T-helper 22 cell (primary cell): Measurements from ENCODE around the gene ASTN2.

Experiments
- DNase-seq: peaks from one replicate; pipeline ENCODE4 v3.0.0-alpha.2; 2020; ENCODE audit warnings: low read depth

The ASTN2 gene

DNA sequence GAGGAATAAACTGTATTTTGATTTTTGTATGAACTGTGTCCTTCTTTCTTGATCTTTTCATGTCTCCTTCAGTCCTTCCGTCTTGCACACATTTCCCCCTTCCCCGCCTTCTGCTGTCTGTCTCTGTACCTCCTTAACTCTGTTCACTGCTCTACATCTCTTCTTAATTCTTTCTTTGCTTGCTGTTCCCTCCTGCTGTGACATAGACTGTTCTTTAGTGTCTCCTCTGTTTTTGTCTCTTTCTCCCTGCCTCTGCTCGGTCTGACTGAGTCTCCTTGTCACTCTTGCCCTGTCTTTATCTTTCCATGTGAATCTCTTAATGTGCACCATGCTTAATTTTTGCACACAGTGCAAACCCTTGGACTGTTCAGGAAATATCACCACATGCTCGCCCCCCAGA, 614.8 kb downstream of the ASTN2 start:
- no peak for DNase-seq

DNA sequence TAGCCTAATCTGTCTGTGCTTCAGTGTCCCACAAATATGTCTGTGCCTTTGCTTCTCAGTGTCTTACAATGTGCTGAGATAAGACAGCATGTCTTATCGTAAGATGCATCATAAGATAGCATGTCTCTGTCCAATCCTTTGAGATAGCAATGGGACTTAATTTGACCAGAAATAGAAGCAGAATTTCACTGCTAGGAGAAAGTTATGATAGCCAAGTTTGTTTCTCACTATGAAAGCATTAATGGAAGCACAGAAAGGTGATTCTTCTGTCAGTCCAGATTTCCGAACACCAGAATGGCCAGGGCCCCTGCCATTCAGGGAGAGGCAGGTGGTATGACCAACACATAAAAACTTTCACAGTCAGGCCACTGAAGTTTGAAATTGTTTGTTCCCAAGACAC, 616.3 kb downstream of the ASTN2 start:
- no peak for DNase-seq

DNA sequence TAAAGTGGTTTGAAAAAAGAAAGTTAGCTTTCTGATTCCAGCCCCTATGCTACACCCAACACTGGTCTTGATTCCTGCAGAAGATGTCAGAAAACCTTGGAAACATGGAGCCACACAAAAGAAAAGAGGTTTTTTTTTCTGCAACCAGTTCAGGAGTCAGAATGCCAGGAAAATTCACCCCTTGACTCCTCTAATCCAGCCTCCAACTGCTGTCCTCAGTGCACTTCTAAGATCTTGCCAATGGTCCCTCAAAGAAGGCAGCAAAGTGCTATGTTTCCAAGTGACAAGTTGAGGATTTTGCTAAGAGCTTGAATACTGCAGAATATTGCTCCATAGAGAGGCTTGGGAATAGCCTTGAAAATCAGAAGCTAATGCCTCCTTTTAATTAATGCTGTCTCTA, 617.6 kb downstream of the ASTN2 start:
- no peak for DNase-seq

DNA sequence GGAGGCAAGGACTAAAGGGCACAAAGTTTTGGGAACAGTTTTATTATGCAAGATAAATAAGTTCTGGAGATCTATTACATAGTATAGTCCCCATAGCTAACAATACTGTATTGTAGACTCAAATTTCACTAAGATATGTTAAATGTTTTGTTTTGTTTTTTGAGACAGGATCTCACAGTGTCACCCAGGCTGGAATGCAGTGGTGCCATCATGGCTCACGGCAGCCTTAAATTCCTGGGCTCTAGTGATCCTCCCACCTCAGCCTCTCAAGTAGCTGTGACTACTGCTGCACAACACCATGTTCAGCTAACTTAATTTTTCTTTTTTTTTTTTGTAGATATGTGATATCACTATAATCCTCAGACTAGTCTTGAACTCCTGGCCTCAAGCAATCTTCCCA, 618.2 kb downstream of the ASTN2 start:
- no peak for DNase-seq

DNA sequence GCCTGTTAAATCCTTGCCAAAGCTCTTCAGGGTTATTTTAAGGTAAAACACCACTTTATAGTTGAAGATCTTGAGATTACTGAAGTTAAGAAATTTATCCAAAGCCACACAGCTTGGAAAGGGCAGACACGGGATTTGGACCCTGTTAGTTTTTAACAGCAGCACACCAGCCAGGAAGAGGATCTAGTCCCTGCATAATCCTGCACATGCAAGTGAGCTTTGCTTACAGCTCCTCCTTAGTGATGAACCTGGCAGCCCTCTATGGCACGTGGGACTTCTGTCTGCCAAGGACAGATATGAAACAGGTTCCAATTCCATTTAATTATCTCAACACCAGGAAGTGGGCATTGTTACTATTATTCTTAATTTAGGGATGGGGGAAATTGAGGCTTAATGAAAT, 619.0 kb downstream of the ASTN2 start:
- DNase-seq, result no peak

DNA sequence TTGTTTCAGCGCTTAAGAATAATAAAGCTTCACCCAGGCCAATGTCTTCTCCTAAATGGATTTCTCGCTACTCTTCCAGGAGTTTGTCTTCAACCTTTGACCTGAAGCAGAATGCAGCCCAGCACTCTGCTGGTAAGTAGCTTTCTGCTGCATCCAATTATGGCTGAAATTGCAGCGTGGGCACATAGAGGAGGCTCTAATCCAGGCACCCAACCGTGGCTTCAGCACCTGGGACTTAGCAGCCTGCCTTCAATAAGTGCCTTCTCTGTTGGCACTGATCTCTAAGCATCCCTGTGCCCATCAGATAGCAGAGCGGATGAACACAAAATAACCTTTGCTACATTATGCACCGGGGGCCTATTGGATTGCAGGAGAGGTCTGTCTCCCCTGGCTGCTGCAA, 622.6 kb downstream of the ASTN2 start:
- DNase-seq, result no peak

DNA sequence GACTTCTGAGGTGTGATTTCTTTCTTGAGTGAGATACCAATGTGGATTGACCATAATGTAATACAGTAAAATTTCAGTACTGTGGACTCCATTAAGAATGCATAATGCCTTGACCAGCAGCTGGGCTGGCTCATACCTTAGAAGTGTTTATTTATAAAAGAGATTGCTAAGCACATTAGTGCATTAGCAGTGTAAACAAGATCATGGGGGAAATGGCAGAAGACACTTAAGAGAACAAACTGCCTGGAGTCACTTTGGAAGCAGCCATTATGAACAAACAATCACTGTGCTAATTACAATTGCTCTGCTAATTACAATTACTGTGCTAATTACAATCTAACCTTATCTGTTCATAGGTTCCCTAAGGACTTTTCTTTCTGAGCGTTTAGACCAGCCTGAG, 623.5 kb downstream of the ASTN2 start:
- DNase-seq, result no peak

DNA sequence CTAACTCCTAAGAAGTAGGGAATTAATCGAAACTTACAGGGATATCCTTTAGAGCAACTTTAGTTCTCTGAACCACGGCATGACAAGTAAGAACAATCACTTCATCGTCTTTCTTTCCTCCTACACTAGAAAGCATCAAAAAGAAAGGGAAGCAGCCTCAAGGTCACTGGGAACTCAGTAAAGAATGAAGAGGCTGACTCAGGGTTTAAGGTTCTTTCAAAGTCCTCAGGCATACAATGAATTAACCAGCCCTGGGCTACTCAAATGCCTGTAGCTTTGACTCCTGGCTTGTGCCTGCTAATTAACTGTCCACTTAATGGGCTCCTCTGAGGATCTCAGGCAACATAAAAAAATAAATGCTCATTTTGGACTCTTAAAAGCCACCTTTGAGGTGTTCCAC, 625.8 kb downstream of the ASTN2 start:
- DNase-seq, result no peak

DNA sequence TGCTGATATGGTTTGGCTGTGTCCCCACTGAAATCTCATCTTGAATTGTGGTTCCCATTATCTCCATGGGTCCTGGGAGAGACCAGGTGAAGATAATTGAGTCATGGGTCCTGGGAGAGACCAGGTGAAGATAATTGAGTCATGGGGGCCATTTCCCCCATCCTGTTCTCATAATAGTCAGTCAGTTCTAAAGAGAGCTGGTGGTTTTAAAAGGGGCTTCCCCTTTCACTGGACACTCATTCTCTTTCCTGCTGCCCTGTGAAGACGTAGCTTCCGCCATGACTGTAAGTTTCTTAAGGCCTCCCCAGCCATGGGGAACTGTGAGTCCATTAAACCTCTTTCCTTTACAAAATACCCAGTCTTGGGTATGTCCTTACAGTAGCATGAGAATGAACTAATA, 628.1 kb downstream of the ASTN2 start:
- DNase-seq, result no peak

DNA sequence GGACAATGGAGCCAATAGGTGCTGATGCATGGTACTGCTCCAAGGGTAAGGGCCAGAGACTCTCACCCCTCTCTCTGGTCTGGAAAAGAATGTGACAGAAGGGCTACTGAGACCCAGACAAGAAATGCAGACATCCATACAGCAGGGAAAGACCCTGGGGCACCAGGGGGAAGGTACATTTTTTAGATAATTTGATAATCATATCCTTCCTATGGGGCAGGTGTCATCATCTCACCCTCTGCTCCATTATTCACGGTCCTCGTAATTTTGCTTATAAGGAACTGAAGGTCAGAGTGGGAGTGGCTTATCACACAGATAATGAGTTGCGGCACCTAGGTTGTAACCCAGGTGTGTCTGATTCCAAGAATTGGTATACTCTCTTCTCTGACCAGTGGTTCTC, 637.7 kb downstream of the ASTN2 start:
- no peak for DNase-seq

DNA sequence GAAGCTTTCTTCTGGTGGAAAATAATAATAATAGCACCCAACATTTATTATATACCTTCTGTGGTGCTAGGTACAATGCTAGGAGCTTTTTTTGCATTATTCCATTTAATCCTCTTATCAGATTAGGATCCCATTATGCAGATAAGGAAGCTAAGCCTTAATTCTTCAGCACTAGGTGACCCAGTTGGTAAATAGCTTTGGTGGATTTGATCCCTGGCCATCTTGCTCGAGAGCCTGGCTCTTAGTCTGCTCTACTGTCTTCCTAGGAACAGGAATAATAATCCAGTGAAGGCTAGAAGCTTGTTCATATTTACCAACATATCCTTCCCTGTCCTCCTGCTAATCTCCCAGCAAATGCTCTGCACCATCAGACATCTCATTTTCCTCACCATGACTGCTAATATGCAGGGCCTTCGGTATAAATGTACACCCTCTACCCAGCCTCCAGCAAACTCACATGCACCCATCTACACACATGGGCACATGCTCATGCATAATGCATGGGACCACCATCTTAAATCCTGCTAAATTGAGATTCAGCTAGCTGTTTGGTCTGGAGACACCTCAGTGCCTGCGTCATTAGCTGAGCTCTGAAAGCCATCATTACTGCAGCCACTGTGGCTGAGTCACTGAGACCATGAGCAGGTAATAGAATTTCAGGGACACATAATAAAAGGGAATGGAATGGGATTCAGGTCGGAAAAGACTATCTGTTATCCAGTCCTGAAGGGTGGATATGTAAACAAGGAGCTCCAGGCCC, 640.3 kb downstream of the ASTN2 start:
- no peak for DNase-seq

DNA sequence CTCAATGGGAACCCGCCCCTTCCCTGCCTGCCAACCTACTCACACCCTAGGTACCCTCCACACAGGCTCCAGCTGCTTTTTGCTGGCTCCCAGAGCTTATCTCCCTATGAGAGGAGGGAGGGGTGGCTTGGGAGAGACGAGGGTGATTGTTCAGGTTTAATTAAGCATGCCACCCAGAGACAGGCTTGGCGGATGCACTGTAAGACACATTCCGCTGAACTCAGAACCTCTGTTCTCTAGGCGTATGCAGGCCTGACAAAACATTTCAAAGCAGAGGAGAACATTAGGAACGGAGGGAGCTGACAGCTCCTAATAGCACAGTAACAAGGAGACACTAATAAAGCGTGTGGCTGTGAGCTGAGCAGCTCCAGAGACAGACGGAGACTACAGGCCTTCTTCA, 647.6 kb downstream of the ASTN2 start:
- no peak for DNase-seq

DNA sequence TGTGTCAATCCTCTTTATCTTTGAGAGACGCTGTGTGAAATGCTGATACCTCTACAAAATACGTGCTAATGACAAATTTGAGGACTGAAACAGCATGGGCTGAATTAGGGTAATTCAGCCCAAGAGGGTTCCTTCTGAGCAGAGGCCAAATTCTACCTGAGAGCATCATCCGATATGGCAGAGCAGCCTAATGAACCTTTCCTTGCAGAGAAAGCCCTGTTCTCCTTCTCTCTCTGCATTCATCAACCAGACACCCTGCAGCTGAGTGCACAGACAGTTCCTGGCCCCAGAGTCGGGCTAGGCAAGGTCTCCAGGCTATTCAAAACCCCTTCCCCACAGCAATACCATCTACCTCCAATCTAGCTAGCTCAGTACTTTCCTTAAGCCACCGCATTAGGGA, 649.8 kb downstream of the ASTN2 start:
- no peak for DNase-seq

DNA sequence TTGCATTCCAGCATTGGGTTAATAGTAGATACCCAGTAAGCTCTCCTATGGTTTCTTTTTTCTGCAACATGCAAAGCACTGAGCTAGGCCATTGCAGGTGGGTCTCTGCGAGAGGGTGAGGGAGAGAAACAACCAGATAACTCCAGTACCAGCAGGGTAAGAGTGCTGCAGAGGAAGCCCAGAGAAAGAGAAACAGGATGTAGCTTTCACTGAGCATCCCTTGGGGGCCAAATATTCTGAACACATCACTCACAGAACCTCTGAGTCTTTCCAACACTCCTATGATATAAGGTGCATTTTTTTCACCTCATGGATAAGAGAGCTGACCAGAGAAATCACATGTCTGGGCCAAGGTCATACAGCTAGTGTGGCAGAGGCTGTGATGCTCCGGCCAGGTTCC, 651.1 kb downstream of the ASTN2 start:
- no peak for DNase-seq

DNA sequence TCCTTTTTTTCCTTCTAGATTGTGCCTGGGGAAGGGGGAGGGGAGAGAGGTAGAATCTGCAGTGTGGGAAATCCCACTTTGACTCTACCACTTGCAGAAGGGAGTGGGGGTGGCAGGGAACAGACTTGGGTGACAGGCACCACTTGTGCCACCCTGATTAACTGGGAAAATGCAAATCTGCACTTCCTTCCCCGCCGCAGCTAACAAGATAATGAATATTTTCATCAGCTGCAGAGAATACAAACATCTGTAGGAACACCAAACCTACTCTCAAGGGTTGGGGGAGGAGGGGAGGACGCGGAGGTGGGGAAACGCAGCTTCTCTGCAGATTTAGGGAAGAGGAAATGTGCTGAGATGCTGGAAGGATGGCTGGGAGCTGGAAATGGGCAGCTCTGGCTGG, 654.2 kb downstream of the ASTN2 start:
- no peak for DNase-seq

DNA sequence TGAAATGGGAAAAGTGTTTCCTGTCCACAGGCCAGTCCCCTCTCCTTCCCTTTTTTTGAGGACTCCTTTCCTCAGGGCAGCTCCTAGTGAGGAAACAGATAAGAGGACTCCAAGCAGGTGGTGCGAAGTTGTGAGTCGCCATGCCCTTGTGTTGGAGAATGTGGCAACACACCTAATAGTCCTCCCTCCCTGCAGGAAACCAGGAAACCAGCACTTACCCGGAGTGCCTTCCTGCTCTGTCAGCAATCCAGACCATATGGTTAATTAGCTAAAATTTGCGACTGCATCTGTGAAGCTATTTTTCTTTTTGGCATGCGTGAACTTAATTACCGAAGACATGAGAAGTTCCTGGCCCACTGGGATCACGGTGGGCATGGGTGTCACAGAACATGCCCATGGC, 657.8 kb downstream of the ASTN2 start:
- no peak for DNase-seq

DNA sequence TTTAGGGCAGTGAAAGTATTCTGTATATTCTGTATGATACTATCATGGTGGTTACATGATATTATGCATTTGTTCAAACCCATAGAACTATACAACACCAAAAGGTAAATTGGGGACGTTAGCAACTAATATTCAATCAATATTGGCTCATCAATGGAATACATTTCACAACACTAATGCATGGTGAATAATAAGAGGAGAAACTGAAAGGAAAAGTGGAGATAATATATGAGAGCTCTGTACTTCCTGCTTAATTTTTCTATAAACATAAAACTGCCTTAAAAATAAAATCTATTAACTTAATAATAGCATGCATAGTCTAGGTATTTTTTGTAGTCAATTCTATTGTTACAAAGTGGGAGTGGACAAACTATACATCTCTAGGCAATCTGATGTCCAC, 661.5 kb downstream of the ASTN2 start:
- no peak for DNase-seq

DNA sequence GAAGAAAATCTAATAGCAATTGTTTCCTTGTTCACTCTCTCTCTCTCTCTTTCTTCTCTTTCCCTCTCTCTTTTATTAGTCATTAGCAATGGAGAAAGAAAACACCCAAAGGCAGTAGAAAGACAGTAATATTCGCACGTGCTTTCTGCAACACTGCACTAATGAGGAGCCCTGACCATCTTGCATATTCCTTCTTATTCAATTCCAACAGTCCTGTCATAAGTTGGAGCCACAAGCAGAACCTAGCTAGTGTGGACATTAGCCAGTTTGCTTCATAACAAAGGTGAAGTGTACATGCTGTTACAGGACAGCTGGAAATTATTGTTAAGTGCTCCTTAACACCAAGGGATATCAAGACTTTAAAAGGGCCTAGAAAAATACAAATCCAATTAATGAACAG, 664.3 kb downstream of the ASTN2 start:
- no peak for DNase-seq

DNA sequence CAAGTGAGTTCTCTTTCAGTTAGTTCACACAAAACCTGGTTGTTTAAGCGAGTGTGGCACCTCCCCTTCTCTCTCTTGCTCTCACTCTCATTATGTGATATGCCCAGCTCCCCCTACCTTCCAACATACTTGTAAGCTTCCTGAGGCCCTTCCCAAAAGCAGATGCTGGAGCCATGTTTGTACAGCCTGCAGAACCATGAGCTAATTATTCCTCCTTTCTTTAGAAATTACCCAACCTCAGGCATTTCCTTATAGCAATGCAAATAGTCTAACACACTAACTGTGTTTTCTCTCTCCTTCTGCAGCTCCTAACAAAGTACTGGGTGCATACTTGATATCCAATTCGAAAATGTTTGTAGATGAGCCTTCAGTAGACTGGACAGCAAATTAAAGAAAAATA, 665.1 kb downstream of the ASTN2 start:
- no peak for DNase-seq

DNA sequence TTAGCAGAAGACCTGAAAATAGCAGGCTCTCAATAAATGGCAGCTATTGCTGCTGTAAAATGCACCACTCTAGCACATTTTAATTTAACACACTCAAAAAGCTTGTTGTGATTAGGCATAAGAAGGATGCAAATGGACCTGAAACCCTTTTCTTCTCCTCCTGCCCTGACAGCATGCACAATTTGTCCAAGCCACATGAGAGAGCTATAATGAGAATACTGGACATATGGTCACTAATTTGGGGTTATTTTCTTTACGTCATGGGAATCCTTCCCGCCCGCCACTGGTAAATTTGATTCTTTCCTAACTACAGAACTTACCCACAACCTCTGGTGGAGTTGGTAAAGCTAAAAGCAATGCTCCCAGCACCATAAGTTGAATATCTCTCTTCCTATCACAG, 665.7 kb downstream of the ASTN2 start:
- DNase-seq, result no peak

DNA sequence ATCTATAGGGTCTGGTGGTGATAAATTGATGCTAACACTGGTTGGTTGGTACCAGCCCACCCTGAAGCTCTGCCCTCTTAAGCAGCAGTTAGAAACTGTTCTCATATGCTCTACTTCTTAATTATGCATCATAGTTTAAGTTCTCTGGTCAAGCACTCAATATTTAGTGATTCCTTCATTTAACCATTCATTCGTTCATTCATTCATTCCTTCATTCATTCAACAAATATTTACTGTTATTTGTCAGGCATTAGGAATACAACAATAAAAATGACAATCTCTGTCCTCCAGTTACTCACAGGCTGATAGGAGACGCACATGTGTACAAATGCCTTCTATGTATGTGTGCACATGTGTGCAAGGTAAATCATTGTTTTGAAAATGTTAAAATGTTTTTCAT, 673.1 kb downstream of the ASTN2 start:
- no peak for DNase-seq

DNA sequence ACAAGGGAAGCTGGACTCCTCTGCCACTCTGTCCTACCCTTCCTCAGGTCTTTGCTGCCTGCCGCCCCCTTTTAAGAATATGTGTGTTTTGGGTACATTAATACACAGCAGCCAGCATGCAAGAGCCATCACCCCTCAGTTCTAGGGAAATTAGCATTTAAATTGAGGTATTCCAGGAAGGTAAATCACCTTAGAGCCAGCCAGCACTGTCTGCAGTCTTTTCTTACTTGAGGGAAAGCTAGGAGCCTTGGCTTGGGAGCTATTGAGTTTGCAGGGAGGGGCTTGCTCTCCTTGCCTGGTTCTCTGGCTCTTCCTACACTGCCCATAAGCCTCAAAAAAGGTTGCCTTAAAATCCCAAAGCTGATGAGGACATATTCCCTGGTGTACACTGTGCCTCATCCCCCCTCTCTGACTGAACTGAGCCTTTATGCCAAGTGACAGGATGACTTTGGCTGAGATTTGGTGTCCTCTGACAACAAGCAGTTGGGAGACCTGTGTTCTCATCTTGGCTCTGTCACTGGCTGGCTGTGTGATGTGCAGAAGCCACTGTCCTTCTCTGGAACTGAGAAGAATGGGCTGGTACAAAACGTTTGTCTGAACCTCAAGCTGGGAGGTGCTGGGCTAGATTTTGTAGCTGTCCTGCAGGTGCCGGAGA, 673.6 kb downstream of the ASTN2 start:
- DNase-seq, result no peak

DNA sequence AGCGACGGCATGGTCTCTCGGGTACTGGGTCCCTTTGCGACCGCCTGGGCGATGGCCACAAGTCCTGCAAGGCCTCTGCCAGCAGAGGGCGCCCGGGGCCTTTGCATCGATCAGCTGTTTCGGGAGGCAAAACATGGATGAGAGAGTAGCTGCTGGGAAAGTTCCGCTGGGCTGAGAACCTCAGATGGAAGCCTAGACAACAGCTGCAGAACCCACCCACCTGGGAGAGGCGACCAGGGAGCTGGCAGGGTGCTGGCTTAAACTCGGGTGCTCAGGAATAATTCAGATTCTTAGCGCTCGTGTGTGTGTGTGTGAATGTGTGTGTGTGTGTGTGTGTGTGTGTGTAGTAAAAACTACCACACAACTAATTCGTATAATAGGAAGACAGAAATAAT, 677.7 kb downstream of the ASTN2 start:
- DNase-seq, result peak; percentile 1
